ENCODE data around the gene DNAL1. TPM values are rescaled to one million over a fixed set of nuclear protein-coding genes. Genes with fewer than 3 reads are reported as not detected.

DNAL1 gene
- total and polyA plus RNA-seq, 10 of the 15 experiments (the other 5 are each of a cell fraction or from before 2014, with no cell fraction given) = 2.4 to 18.2 (median 7.4) TPM

- TF ChIP-seq SMARCA5 (IDR thresholded peaks at IDR 0.05) = 0 out of 2 replicates have a peak, but pooled peaks have one; percentile 45
- peak; percentile 90 to 95 (median 91) for TF ChIP-seq CTCF (IDR thresholded peaks at IDR 0.05 in 2 of 3, conservative IDR thresholded peaks at IDR 0.05 in 1 of 3; ENCODE audit: control insufficient read depth in 2 of 3, extremely low read depth in 1 of 3, insufficient read depth in 1 of 3, low read depth in 3 of 3, low read length in 3 of 3)
- no peak for TF ChIP-seq ETV6 (conservative IDR thresholded peaks at IDR 0.05 in 1 of 2, IDR thresholded peaks at IDR 0.05 in 1 of 2; ENCODE audit: borderline replicate concordance in 1 of 2, low read depth in 1 of 2)
- no peak for TF ChIP-seq HCFC1 (IDR thresholded peaks at IDR 0.05; ENCODE audit: low read length)
- TF ChIP-seq POU2F2 (IDR thresholded peaks at IDR 0.05; ENCODE audit: borderline replicate concordance, low read depth, low read length) = 0 out of 3 replicates have a peak, but pooled peaks have one; percentile 52
- peak; percentile 95 for TF ChIP-seq RAD21 (IDR thresholded peaks at IDR 0.05; ENCODE audit: insufficient read depth, low read depth, low read length)
- TF ChIP-seq ZNF592 (IDR thresholded peaks at IDR 0.05) = 0 out of 2 replicates have a peak, but pooled peaks have one; percentile 48
- no peak for TF ChIP-seq JUNB (IDR thresholded peaks at IDR 0.05)
These were observed 84.0 kb downstream of the DNAL1 start (continued) for GRCh38 chr14:73728717-73729330.

All from GM12878 (cell line).